OCI-M1 (cell line): ENCODE measurements around the gene EHMT1.
"Not testable (repeated sequence)": the region's sequence is repeated elsewhere in the genome, so short reads cannot be mapped to it uniquely, and the experiment has no call there.

ENCODE experiments used
- DNase-seq: peaks from one replicate; lab custom pipeline; 2025; lab: John Stamatoyannopoulos, UW

The EHMT1 gene

DNA sequence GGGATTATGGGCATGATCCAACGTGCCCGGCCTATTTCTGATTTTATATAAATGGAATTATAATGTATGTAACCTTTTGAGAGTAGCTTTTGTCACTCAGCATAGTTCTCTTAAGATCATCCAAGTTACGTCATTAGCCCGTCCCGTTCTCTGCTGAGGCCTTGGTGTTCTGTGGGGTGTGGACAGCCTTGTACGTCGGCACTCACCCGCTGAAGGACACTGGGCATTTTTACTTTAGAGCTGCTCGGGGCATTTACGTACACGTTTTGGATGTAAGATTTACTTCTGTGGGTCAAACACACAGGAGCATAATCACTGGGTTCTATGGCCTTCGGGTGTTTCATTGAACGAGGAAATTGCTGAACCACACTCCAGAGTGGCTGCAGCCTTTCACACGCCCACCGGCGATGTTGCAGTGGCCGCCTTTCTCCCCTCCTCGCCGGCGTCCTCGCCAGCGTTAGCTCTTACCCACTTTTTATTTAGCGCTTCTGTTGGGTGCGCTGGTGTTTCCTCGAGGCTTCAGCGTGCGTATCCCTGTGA lies 101.8 kb downstream of the EHMT1 start:
- no peak for DNase-seq

GRCh38 chr9:137721479-137721878 lies 102.7 kb downstream of the EHMT1 start:
- no peak for DNase-seq

DNA sequence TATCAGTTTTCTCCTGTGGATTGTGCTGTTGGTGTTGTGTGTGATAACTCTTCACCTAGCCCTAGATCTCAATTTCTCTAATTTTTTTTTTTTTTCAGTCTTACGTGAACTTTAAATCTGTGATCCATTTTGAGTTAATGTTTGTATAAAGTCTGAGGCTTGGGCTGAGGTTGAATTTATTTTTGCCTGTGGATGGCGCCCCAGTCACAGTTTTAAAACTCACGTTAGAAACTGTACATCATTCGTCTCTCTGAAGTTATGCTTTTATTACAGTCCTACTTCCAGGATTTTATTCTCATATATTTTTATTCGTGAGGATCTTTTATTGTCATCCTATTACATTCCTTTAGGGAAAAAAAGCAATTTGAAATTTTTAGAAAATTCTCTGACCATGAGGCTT lies 103.1 kb downstream of the EHMT1 start:
- no peak for DNase-seq

DNA sequence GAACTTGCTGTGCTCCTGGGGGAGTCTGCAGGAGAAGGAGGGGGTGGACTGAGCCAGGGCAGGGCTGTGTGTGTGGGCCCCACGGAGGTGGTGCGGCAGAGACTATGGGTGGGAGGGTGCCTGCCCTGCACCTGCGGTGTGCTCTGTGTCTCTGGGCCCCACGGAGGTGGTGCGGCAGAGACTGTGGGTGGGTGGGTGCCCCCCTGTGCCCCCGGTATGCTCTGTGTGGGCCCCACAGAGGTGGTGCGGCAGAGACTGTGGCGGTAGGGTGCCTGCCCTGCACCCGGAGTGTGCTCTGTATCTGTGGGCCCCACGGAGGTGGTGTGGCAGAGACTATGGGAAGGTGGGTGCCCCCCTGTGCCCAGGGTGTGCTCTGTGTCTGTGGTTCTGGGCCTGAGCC lies 103.7 kb downstream of the EHMT1 start:
- no peak for DNase-seq

DNA sequence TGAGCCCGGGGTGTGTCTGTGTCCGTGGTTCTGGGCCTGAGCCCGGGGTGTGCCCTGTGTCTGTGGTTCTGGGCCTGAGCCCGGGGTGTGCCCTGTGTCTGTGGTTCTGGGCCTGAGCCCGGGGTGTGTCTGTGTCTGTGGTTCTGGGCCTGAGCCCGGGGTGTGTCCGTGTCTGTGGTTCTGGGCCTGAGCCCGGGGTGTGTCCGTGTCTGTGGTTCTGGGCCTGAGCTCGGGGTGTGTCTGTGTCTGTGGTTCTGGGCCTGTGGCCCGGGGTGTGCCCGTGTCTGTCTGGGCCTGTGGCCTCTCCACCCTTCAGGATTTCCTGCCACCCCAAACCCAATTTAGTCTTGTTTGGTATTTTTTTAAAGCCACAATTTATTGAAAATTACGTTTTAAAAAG lies 104.6 kb downstream of the EHMT1 start:
- not testable (repeated sequence) for DNase-seq

- no peak for DNase-seq
These were observed 105.1 kb downstream of the EHMT1 start for GRCh38 chr9:137723783-137724445.

- DNase-seq, result no peak
These were observed 106.0 kb downstream of the EHMT1 start for GRCh38 chr9:137724818-137725240.

- DNase-seq, result no peak
These were observed 106.8 kb downstream of the EHMT1 start for GRCh38 chr9:137725598-137725997.

GRCh38 chr9:137726336-137726735 lies 107.5 kb downstream of the EHMT1 start:
- DNase-seq, result not testable (repeated sequence)

DNA sequence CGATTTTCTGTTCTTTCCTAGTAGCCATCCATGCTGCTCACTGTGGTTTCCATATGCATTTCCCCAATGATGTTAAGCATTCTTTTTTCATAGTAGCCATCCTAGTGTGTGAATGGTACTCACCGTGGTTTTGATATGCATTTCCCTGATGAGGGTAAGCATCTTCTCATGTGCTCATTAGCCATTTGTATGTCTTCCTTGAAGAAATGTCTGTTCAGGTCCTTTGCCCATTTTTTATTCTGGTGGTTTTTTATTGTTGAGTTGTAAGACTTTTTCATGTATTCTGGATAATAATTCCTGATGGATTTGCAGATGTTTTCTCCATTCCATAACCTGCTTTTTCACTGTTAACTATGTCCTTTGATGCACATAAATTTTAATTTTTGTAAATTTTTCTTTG lies 108.0 kb downstream of the EHMT1 start:
- no peak for DNase-seq

GRCh38 chr9:137727716-137728115 lies 108.9 kb downstream of the EHMT1 start:
- DNase-seq, result no peak

DNA sequence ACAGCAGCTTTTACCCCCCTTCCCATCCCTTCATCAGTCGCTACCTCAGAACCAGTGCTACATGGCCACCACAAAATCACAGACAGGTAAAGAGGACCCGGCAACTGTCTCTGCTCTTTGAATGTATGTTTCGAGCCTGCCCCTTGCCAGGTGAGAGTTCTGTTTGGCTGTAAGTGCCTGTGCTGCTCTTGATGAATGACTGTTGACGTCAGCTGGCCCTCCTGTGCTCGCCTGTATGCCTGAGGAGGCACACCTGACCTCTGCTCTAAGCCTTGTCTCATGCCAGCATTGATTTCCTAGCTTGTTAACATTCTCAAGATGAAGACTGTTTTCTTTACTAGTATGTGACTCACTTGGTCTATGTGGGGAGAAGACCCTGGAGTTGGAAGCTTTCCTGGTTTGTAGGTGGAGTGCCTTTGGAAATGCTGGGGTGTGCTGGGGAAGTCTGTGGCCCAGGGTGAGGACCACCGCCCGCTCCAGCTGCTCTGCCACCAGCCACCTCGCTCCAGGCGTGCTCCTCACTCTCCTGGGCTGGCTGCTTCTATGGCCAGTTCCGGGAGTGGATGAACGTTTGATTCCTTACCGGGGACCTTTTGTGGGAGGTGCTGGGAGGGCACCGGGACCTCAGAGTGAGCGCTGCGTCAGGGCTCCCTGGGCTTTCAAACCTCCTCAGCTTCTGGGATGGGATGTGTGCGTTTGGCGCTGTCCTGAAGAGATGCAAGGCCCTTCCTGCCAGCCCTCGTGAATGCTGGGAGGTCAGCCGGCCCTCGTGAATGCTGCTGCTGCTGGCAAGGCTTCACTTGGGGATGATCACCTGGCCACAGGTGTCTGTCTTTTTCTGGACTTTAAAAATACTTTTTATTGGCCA lies 109.9 kb downstream of the EHMT1 start:
- DNase-seq, result no peak

DNA sequence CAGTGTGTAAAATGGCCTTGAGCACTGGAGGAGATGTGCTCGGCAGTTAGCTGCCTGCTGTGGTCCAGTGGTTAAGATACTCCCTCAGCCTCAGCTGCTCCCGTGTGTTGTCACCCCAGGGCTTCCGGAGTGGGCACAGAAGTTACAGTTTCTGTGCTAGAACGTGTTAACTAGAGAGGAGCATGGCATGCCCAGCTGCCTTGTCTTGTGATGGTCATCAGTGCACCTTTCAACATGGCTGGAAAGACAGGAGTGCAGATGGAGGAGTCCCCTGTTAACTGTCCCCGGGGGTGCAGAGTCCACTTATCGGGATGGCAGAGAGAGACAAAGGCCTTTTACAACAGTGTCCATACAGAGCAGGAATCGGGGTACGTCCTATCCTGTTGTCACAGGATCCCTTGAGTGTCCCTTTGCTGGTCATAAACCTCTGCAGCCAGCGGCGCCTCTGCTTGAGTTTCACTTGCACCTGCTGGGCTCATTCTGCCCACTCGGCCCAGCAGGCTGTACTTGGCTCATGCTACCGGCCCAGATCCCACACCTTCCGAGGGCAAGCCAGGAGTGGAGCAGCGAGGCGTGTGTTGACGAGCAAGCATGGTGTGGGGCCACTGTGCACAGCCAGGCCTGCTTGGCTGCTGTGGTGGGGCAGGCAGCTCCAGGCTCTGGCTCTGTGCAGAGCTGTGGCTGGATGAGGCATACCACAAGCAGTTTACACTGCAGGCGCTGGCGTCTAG lies 112.6 kb downstream of the EHMT1 start:
- DNase-seq, result no peak

DNA sequence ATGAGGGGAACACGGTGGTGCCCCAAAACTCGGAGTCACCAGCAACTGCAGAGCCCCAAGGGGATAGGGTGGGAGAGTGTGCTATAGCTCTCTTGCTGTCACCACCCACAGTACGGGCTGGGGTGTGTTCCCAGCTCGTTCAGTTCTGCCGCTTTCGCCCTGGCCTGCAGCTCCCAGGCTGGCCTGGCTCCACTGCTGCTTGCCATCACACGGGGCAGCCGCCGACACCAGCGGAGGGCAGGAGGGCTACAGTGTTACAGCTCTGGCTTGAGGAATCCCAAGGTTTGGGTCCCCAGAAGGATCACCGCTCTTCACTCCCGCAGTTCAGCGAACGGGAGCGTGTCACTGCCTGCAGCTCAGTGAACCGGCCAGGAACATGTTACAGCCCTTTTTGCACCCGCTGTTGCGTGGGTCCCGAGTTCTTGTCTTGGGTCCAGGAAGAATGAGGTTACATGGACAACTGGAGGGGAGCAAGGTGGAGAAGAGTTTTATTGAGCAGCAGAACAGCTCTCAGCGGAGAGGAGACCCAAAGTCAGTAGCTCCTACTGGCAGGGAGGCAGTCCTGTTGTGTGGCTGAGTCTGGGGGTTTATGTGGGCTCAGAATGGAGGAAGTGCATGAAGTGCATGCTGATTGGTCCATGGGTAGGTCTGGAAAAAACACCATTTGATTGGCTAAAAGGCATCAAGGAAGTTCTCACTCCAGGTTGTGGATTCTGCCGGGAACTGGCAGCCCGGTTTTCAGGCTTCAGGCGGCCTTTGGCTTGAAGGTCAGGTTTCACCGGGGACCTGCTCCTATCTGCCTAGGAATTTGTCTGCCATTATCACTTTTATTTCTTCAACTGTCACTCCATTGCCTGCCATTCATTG lies 113.4 kb downstream of the EHMT1 start:
- DNase-seq, result no peak

DNA sequence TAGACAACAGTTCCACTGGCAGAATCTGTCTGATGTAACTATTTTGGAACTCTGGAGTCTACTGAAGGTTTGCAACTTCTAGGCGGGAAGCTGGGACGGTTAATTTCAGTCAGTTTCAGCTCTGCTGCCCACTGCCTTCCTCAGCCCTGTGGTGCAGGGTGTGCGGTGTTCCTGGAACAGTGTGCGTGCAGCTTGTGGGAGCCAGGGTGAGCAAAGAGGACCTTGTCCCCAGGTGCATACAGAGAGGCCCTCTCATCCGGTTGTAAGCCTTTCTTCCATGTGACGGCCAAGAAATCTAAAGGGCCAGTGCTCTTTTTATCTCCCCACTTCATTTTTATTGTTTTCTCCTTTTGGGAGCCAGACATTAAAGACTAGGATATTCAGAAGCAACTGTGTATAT lies 114.6 kb downstream of the EHMT1 start:
- DNase-seq, result no peak

DNA sequence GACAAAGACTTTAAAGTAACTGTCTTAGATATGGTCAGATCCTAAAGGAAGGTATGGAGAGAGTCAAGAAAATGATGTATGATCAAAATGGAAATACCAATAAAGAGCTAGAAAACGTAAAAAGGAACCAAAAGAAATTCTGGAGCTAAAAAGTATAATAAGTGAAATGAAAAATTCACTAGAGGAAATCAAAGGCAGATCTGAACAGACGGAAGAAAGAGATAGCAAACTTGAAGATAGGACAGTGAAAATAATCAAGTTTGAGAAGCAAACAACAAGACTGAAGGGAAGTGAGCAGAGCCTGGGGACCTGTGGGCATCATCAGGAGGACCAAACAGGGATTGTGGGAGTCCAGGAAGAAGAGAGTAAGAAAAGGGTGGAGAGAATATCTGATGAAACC lies 115.4 kb downstream of the EHMT1 start:
- DNase-seq, result no peak

GRCh38 chr9:137738182-137738696 lies 119.4 kb downstream of the EHMT1 start:
- DNase-seq, result not testable (repeated sequence)

DNA sequence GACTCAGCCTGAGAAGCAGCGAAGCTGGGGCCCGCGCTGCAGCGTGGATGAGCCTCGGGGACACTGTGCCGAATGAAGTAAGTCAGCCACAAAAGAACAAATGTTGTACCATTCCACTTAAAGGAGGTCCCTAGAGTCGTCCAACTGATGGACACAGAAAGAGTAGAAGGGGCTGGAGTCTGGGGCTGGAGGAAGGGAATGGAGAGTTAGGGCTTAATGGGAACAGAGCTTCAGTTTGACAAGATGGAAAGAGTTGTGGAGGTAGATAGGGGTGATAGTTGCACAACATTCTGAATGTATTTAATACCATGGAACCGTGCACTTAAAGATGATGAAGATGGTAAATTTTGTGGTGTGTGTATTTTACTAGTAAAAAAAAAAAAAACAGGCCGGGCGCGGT lies 119.9 kb downstream of the EHMT1 start:
- DNase-seq, result no peak

- DNase-seq, result no peak
These were observed 120.8 kb downstream of the EHMT1 start for GRCh38 chr9:137739371-137740309.

- no peak for DNase-seq
These were observed 121.5 kb downstream of the EHMT1 start for GRCh38 chr9:137740312-137740711.
